HG02884 (cell line): ENCODE measurements around the gene NBPF4.
"Not testable (repeated sequence)": the region's sequence is repeated elsewhere in the genome, so short reads cannot be mapped to it uniquely, and the experiment has no call there.

Source experiments
- ATAC-seq: cut with Tn5 transposase; IDR thresholded peaks from one replicate; pipeline ENCODE4 v1.9.1; 2021; ENCODE audit warnings: mild to moderate bottlenecking, moderate library complexity; ENCODE audit not compliant: unreplicated experiment

The NBPF4 gene

GRCh38 chr1:108243976-108244375 lies at the start of gene NBPF4:
TSS of gene NBPF4 (minus strand) at chr1:108244076. CDS start at chr1:108243761, 315 bp downstream.
- not testable (repeated sequence) for ATAC-seq

- ATAC-seq, result not testable (repeated sequence)
Measured at GRCh38 chr1:108282528-108283257, 38.8 kb upstream of the NBPF4 start.

GRCh38 chr1:108272485-108273327 lies 28.8 kb upstream of the NBPF4 start:
- not testable (repeated sequence) for ATAC-seq

- not testable (repeated sequence) for ATAC-seq
Measured at GRCh38 chr1:108267097-108267496, 23.2 kb upstream of the NBPF4 start.

- ATAC-seq, result not testable (repeated sequence)
Measured at GRCh38 chr1:108261967-108262366, 18.1 kb upstream of the NBPF4 start.

- ATAC-seq, result not testable (repeated sequence)
Measured at GRCh38 chr1:108261519-108261918, 17.6 kb upstream of the NBPF4 start.

GRCh38 chr1:108260578-108261259 lies 16.8 kb upstream of the NBPF4 start:
- not testable (repeated sequence) for ATAC-seq

- ATAC-seq, result peak; percentile 86
Measured at GRCh38 chr1:108255426-108255825, 11.6 kb upstream of the NBPF4 start.

GRCh38 chr1:108239426-108239825 lies 4.5 kb downstream of the NBPF4 start:
- not testable (repeated sequence) for ATAC-seq

- ATAC-seq, result not testable (repeated sequence)
Measured at GRCh38 chr1:108235308-108235707, 8.6 kb downstream of the NBPF4 start.

GRCh38 chr1:108232183-108232582 lies 11.7 kb downstream of the NBPF4 start:
- not testable (repeated sequence) for ATAC-seq

- ATAC-seq, result not testable (repeated sequence)
Measured at GRCh38 chr1:108229976-108230375, 13.9 kb downstream of the NBPF4 start.

GRCh38 chr1:108227772-108228171 lies 16.1 kb downstream of the NBPF4 start:
- ATAC-seq, result not testable (repeated sequence)

- ATAC-seq, result not testable (repeated sequence)
Measured at GRCh38 chr1:108226855-108227254, 17.0 kb downstream of the NBPF4 start.

GRCh38 chr1:108223226-108223625 lies 20.6 kb downstream of the NBPF4 start:
- ATAC-seq, result not testable (repeated sequence)

GRCh38 chr1:108217515-108218174 lies 26.2 kb downstream of the NBPF4 start:
- ATAC-seq, result not testable (repeated sequence)

GRCh38 chr1:108217007-108217406 lies 26.9 kb downstream of the NBPF4 start:
- not testable (repeated sequence) for ATAC-seq

GRCh38 chr1:108216028-108216890 lies 27.6 kb downstream of the NBPF4 start:
- not testable (repeated sequence) for ATAC-seq

- ATAC-seq, result not testable (repeated sequence)
Measured at GRCh38 chr1:108214641-108215465, 29.0 kb downstream of the NBPF4 start.
